ENCODE data around the gene HYAL2. TPM values are rescaled to one million over a fixed set of nuclear protein-coding genes. Genes with fewer than 3 reads are reported as not detected.

HYAL2 gene
- total RNA-seq, 4 donors from 2014 or later = 112 to 289 (median 166) TPM

DNA sequence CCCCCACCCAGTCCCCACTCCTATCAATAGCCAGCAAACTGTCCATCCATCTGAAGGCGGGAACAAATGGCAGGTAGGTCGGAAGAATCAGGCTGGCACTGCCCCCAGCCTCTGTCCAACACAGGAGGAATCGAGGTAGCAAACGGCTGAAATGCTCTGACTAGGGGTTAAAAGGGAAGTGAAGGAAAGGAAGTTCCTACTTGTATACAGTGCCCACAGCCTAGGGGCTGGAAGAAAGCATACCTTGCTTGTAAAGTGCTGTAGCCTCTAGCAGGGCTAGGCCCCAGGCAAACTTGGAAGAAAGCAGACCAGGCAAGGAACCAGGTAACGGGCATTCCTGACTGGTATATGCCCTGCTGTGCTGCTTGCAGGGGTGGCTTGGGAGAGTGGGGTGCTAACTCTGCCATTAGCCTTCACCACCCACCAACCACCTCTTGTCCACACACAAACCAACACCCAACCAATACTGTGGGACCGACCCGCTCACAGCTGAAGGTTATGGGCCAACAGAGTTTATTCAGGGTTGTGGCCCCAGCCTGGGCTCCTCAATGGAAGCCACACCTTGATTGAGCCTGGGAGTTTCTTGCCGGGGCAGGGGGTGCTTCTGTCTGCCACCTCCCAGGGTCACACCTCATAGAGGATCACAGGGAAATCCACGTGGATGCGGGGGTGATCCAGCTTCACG is 3.1 kb upstream of the HYAL2 start:
- no peaks in the 10 kb centered on the region for H3K9me3 ChIP-seq
- TF ChIP-seq POLR2A (IDR thresholded peaks at IDR 0.05) = no peak
- TF ChIP-seq, protein P1, sequence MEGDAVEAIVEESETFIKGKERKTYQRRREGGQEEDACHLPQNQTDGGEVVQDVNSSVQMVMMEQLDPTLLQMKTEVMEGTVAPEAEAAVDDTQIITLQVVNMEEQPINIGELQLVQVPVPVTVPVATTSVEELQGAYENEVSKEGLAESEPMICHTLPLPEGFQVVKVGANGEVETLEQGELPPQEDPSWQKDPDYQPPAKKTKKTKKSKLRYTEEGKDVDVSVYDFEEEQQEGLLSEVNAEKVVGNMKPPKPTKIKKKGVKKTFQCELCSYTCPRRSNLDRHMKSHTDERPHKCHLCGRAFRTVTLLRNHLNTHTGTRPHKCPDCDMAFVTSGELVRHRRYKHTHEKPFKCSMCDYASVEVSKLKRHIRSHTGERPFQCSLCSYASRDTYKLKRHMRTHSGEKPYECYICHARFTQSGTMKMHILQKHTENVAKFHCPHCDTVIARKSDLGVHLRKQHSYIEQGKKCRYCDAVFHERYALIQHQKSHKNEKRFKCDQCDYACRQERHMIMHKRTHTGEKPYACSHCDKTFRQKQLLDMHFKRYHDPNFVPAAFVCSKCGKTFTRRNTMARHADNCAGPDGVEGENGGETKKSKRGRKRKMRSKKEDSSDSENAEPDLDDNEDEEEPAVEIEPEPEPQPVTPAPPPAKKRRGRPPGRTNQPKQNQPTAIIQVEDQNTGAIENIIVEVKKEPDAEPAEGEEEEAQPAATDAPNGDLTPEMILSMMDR (IDR thresholded peaks at IDR 0.05) = no peak
- intact Hi-C loops (cut with DNase I; ENCODE audit: low total_unique reads) = no loop called here
- H3K27ac ChIP-seq = peak overlapping the region; percentile 95 to 96
- H3K4me1 ChIP-seq = peaks cover 0 to 13% of the 10 kb centered on the region in 2 donors
- no peaks in the 10 kb centered on the region for H3K27me3 ChIP-seq
- DNase-seq = no peak
- no peaks in the 10 kb centered on the region for H3K36me3 ChIP-seq
- H3K4me3 ChIP-seq = no peak overlapping the region

DNA sequence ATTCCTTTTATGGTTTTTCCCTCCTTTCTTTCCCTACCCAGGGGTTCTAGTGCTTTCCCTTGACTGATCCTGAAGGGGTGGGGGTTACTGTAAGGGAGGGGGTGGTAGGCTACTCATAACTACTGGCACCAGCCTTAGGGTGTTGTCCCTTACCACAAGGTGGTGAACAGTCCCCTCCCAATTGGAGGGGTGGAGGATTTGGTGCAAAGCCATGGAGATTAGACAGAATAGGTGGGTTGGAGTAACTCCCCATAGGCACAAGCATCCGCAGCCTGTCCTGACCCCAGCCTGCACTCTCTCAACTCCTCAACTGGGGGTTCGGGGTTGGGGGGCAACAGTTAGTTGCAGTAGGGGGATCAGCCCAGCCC is 2.6 kb upstream of the HYAL2 start:
- TF ChIP-seq POLR2A (IDR thresholded peaks at IDR 0.05) = no peak
- TF ChIP-seq, protein P1 (IDR thresholded peaks at IDR 0.05) = no peak
- intact Hi-C loops (cut with DNase I; ENCODE audit: low total_unique reads) = no loop called here
- Histone ChIP-seq H3K27ac (peak overlapping the region; percentile 95 to 96), H3K9me3 (no peaks in the 10 kb centered on the region), H3K27me3 (no peaks in the 10 kb centered on the region), H3K36me3 (no peaks in the 10 kb centered on the region), H3K4me1 (peaks cover 0 to 16% of the 10 kb centered on the region in 2 donors), H3K4me3 (no peak overlapping the region)
- DNase-seq = no peak

DNA sequence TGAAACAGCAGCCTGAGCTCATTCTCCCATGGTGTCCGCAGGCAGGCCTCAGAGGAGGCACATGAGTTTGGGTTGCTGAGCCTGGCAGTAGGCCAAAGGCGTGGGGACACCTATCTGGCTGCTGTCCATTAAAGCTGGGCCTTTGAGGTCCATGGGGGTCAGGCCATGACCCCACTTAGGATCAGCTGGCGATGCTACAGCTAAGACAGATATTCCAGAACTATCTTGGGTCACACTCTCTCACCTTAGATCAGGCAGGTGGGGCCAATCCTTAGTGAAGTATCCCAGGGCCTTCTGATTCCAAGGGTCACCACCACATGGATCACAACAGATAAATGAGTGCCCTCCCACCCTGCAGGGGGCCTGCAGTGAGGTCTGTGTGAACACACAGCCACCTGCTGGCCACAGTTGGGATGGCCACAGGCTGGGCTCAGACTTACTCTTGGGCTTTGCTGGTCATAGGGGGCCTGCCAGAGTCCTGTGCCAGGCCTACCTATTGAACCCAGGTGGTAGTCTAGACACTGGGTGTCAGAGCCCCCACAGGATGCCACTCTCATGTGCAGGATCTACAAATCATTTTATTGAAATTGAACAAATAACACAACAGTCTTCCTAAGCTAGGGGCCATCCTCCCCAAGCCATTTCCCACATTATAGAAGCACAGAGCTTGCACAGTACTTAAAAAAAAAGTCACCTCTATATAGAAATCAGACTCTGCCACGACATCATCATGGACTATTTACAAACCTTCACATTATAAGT is 2.0 kb upstream of the HYAL2 start:
- intact Hi-C loops (cut with DNase I; ENCODE audit: low total_unique reads) = no loop called here
- TF ChIP-seq, protein P1 (IDR thresholded peaks at IDR 0.05) = peak; percentile 71 to 86 (median 75)
- no peak for TF ChIP-seq POLR2A (IDR thresholded peaks at IDR 0.05)
- Histone ChIP-seq H3K27me3 (no peaks in the 10 kb centered on the region), H3K4me3 (no peak overlapping the region), H3K36me3 (no peaks in the 10 kb centered on the region), H3K9me3 (no peaks in the 10 kb centered on the region), H3K4me1 (peaks cover 0 to 19% of the 10 kb centered on the region in 2 donors), H3K27ac (peak overlapping the region; percentile 95 to 96)
- DNase-seq = peak; percentile 66

DNA sequence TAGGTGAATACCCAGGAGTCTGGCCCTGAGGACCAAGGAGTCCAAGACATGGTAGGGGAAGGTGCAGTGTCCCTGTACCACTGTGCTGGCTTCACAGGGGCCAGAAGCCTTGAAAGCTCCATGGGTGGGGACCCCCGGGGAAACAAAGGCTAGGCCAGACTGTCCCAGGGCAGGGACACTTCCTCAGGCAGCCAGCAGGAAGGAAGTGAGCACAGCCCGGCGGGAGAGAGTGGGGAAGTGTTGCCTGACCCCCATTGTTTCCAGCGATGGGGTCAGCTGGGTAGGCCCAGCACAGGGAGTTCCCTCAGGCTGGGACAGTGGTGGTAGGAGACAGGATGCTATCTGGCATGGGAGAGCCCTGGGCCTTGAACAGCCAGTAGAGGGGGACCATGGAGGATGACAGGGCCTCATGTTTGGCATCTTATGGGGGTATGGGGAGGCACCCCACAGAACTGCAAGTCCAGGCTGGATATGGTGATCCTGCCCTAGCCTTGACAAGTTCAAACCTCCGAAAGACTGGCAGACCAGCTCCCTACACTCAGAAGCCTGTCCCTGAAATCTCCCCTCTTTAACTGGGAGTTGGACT is 1.2 kb upstream of the HYAL2 start:
- DNase-seq = peak; percentile 43 to 72
- no peak for TF ChIP-seq POLR2A (IDR thresholded peaks at IDR 0.05)
- TF ChIP-seq, protein P1 (IDR thresholded peaks at IDR 0.05) = peak in 1 of 4 experiments; percentile 21

More for the DNA sequence above, 1.2 kb upstream of the HYAL2 start:
- Histone ChIP-seq H3K4me3 (no peak overlapping the region), H3K4me1 (peaks cover 0 to 27% of the 10 kb centered on the region in 2 donors), H3K27ac (peak overlapping the region; percentile 95 to 96), H3K36me3 (no peaks in the 10 kb centered on the region), H3K9me3 (no peaks in the 10 kb centered on the region), H3K27me3 (no peaks in the 10 kb centered on the region)
- intact Hi-C loops (cut with DNase I; ENCODE audit: low total_unique reads) = no loop called here

All from uterus (tissue), 4 donors.